Stimulated activated CD4-positive, alpha-beta T cell treated with anti-CD3 and anti-CD28 coated beads, Interleukin-15, amount 100 ng/mL, for 48 hours (primary cell): ENCODE data around the gene ANGPTL8.
A peak's percentile ranks its signal among the peaks of the same experiment; 100 is the strongest.

Experiments used
- DNase-seq, 2 donors: peaks; one replicate each; pipeline ENCODE4 v3.0.0-alpha.2; 2020; ENCODE audit warnings: low read depth in 2 of 2

Gene ANGPTL8

GRCh38 chr19:11203194-11204075, 36.0 kb upstream of the ANGPTL8 start:
- DNase-seq: no peak

DNA sequence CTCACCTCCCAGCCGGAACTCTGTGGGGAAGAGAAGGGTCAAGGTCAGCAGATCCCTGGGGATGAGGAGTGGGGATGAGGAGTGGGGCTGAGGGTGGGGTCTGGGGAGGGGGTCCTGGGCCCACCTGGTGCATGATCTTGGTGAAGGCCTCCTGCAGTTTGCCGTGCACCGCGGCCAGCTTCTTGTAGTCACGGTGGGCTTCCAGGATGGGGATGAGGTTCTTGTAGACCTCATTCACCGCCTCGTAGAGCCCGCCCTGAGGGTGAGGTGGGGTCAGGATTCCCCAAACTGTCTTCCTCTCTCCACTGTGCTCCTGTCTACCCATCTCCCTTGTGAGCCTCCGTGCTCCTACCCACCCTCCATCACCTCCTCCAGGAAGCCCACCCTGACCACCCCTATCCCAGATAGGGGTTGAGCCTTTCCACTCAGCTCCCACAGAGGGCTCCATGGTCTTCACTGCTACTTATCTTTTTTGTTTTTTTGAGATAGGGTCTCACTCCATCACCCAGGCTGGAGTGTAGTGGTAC, 35.3 kb upstream of the ANGPTL8 start:
- no peak for DNase-seq

GRCh38 chr19:11204943-11205349, 34.5 kb upstream of the ANGPTL8 start:
- DNase-seq: no peak

GRCh38 chr19:11205939-11206570, 33.4 kb upstream of the ANGPTL8 start:
- no peak for DNase-seq

DNA sequence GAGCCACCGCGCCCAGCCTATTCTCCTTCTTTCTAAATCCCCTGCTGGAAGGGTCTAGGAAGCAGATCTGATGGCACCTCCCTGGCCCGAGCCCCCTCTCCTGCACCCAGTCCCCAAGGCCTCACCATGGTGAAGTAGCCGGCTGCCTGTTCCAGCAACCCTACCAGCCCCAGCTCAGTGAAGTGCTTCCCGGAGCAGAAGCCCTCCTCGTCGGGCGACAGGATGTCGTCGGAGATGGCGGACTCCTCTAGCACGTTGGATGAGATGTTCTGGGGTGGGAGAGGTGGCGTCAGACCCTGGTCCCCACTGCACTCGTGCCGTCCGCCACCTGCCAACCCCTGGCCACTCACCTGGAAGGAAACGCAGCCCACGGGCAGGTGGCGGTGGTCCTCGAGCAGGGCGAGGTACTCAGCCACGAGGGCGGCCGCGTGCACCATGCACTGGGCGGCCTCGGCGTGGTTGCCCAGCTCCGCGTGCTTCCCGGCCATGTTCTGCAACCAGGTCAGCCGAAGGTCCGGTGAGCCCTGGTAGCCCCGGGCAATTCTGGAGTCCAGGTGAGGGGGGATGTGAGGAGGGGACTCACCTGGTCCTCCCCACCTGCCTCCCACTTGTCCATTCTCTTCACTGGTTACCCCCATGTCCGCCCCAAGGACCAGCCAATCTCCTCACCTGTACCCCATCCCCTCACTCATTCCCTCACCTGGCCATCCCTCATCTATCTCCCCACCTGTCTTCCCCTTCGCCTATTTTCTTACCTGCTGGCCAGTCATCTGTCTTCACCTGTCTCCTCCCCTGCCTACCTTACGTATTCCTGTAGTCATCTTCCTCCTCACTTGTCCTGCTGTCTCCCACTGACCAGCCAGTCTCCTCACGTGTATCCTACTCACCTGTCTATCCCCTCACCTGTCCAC, 30.6 kb upstream of the ANGPTL8 start:
- DNase-seq: no peak

DNA sequence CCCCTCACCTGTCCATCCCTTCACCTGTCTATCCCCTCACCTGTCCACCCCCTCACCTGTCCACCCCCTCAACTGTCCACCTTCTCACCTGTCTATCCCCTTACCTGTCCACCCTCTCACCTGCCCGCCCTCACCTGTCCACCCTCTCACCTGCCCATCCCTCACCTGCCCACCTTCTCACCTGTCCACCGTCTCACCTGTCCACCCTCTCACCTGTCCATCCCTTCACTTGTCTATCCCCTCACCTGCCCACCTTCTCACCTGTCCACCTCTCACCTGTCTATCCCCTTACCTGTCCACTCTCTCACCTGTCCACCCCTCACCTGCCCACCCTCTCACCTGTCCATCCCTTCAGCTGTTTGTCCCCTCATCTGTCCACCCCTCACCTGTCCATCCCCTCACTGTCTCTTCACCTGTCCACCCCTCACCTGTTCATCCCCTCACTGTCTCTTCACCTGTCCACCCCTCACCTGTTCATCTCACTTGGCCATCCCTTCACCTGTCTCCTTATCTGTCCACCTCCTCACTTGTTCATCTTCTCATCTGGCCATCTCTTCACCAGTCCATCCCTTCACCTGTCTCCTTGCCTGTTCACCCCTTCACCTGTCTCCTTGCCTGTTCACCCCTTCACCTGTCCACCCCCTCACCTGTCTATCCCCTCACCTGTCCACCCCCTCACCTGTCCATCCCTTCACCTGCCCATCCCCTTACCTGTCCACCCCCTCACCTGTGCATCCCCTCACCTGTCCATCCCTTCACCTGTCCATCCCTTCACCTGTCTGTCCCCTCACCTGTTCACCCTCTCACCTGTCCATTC, 29.4 kb upstream of the ANGPTL8 start:
- no peak for DNase-seq

- DNase-seq: no peak
These were observed 28.8 kb upstream of the ANGPTL8 start for GRCh38 chr19:11210656-11210928.

DNA sequence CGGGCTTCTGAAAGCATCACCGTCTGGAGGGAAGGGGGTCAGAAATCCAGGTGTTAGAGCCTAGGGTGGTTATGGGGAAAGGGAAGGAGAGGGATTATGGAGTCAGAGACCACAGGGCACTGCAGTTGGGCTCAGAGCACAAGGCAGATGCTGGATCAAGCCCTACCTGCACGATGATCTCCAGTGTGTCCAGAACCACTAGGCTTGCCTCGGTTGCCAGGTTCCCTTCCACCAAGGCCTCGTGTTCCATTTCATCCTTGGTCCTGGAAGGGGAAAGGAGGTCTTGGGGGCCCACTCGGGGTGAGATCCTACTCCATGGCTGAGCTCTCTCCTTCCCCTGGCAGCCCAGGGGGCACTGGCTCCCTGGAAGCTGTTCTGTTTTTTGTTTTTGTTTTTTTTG, 25.0 kb upstream of the ANGPTL8 start:
- no peak for DNase-seq

- DNase-seq: no peak
These were observed 18.3 kb upstream of the ANGPTL8 start for GRCh38 chr19:11221082-11221598.

GRCh38 chr19:11223200-11223599, 16.2 kb upstream of the ANGPTL8 start:
- no peak for DNase-seq

- no peak for DNase-seq
These were observed 15.0 kb upstream of the ANGPTL8 start for GRCh38 chr19:11224429-11224828.

GRCh38 chr19:11225172-11225571, 14.2 kb upstream of the ANGPTL8 start:
- no peak for DNase-seq

GRCh38 chr19:11225815-11226214, 13.6 kb upstream of the ANGPTL8 start:
- no peak for DNase-seq

DNA sequence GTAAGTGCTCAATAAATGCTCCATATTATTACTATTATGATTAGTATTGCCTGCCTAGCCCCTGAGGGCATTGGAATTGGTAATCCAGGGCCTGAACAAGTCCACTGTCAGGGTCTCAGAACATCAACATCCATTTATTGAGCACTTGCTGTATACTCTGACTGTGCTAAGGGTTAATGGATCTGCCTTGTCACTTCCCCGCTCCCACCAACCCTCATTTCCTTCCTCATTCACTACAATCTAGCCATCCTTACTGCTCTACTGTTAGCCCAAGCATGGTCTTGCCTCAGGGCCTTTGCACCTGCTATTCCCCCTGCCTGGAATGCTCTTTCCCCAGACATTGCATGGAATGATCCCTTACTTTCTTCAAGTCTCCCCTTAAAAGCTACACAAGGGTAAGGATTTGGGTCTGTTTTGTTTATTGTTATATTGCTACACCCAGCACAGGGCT, 12.7 kb upstream of the ANGPTL8 start:
- no peak for DNase-seq

GRCh38 chr19:11227195-11227886, 12.1 kb upstream of the ANGPTL8 start:
- DNase-seq: peak; percentile 7 to 13

- no peak for DNase-seq
These were observed 8.6 kb upstream of the ANGPTL8 start for GRCh38 chr19:11230621-11231386.

- no peak for DNase-seq
These were observed 6.9 kb upstream of the ANGPTL8 start for GRCh38 chr19:11232555-11232954.

DNA sequence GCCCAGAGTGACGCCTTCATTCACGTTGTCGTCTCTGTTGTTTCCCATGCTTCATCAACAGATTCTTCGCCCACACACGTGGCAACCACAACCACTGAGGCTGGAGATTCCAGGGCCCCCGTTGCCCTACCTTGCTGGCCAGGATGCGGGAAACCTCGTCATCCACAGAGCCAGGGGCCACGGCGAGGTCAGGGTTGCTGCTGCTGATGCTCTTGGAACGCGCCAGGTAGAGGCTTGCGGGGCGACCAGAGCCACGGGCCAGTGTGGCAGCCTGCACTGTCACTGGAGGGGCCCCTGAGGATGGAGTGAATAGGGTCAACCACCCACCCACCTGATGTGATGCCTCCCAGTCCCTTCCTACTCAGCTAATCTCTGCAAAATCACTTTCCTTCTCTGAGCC, 6.3 kb upstream of the ANGPTL8 start:
- no peak for DNase-seq

- no peak for DNase-seq
These were observed 4.8 kb upstream of the ANGPTL8 start for GRCh38 chr19:11234486-11235075.
